Astrocyte of the spinal cord (primary cell): ENCODE data around the gene SEPSECS.

Experiments used
- DNase-seq: peaks from one replicate; pipeline ENCODE4 v3.0.0; 2011; ENCODE audit warnings: low read depth, low spot score
- H3K4me3 ChIP-seq: 2 replicates; pipeline ENCODE4 v1.5.1; 2011; ENCODE audit warnings: low read depth, mild to moderate bottlenecking, low read length, moderate library complexity
- CTCF ChIP-seq: IDR thresholded peaks from 2 replicates; pipeline ENCODE4 v1.5.1; 2012; ENCODE audit warnings: low read depth, mild to moderate bottlenecking, low read length, inconsistent platforms
- in situ Hi-C: cut with HindIII; loops from 2 replicates; pipeline ENCODE4 v1.10.0; 2017; ENCODE audit warnings: low sequenced_read_pairs

Gene SEPSECS

DNA sequence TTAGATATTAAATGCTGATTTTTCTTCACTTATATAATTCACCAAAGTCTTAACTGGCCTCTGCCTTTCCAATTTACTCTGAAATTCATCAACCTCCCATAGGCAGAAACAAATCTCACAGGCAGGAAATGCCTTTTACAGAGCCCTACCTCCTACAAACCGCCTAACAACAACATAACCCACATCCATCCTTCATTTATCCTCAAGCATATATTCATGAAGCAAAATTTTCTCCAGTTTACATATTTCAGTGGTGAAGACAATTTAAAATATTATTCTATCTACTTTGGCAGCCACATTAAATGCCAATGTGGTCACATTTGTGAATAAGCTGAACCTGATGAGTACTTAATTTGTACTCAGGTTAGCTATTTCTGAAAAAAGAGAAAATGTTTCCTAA, 30.3 kb downstream of the SEPSECS start:
- TF ChIP-seq CTCF, result no peak
- no peak overlapping the region for H3K4me3 ChIP-seq
- in situ Hi-C loops, result no loop called here
- DNase-seq, result no peak

DNA sequence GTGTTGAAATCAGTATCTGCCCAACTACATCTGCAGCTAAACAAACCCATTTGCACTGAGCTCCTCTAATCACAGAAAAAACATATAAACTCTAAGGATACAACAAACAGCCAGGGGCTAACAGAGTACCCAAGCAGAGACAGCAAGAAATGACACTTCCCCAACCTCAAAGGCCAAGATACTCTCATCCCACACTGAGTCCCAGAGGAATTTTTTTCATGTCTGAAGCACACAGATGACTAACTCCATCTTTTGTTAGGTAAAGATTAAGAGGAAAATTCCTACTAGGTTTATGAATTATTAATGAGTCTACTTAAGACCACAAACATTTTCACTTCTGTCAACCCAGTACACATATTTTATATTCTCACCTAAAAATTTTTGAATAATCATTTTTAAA, 31.6 kb downstream of the SEPSECS start:
- H3K4me3 ChIP-seq, result no peak overlapping the region
- no peak for TF ChIP-seq CTCF
- DNase-seq, result no peak
- in situ Hi-C loops, result no loop called here

- DNase-seq, result no peak
- no peak overlapping the region for H3K4me3 ChIP-seq
- in situ Hi-C loops, result no loop called here
- TF ChIP-seq CTCF, result no peak
Observed at GRCh38 chr4:25123236-25123635, 37.0 kb downstream of the SEPSECS start.

DNA sequence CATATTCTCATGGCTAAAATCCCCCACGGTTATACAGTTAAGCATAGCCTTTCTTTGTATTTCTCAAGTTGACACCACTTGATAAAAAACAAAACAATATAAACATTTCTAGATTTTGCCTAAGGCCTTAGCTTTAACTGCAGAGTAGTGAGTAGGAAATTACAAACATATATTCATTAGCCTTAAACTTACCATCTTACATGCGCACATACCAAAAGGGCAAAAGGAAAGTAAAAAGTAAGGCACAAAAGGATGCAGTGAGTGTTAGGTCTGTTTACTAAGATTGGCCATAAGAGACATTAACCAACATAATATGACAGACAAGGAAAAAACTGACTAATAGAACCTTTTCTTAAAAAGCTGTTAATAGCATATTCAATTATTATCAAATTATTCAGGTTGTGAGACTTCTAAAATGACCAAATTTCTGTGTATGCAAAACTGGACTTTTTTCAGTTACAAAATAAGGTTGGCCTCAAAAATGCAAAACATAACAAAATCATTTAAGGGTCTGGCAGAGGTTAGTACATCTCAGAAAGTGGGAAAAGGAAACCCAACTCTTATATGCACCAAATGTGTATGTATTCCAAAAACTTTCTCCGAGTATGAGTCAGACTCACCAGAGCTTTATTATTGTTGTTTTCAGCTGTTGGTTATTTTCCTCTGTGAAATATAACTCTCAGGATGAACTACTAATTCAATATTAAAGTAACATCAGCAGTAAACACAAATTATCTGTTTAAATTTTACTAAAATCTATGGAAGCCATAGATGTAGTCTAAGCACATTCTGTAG, 39.9 kb downstream of the SEPSECS start:
- no peak overlapping the region for H3K4me3 ChIP-seq
- no peak for DNase-seq
- in situ Hi-C loops, result no loop called here
- TF ChIP-seq CTCF, result no peak

DNA sequence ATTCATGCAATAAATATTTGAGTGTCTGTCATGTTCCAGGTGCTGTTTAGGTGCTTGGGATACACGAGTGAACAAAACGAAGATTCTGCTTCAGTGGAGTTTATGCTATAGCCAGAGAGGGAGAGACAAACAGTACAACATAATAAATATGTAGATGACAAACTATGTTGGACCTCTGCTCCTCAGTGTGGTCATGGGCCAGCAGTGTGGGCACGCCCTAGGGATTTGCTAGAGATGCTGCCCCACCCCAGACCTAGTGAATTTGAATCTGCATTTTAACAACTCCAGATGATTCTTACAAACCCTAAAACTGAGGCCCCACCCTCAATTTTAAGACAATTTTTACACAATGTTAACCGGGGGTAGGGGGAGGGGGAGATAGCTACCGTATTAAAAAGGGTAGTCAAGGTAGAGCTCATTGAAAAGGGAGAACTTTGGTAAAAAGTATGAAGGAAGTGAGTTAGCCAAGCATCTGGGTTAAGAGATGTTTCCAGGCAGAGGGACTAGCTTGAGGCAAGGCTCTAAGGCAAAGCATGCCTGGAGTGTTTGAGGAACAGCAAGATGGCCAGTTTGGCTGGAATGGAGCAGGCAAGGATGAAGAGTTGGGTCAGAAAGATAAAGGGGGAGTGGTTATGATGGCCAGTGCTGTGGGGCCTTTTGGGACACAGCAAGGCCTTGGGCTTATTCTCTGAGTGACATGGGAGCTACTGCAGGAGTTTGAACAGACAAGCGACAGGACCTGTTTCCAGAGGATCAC, 42.4 kb downstream of the SEPSECS start:
- in situ Hi-C loops, result no loop called here
- no peak for TF ChIP-seq CTCF
- H3K4me3 ChIP-seq, result no peak overlapping the region
- no peak for DNase-seq

DNA sequence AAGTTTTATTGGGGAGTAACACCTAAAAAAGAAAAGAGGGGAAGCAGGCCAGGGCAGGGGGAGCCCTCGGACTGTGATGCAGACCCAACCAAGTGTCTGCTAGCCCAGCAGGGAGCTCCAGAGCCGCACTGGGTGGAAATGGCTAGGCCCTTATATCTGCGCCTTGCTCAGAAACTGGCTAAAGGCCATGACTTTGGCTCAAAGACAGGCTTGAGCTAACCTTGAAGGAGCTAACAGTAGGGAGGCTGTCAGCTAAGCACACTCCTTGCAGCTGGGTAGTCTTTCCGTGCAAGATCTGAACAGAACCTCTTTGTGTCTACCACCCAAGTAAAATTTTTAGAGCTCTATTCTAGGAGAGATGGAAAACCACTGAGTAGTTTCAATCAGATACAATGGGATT, 43.0 kb downstream of the SEPSECS start:
- no peak for DNase-seq
- no peak for TF ChIP-seq CTCF
- H3K4me3 ChIP-seq, result no peak overlapping the region
- in situ Hi-C loops, result no loop called here
